ENCODE measurements around the gene PEPD.

The PEPD gene

DNA sequence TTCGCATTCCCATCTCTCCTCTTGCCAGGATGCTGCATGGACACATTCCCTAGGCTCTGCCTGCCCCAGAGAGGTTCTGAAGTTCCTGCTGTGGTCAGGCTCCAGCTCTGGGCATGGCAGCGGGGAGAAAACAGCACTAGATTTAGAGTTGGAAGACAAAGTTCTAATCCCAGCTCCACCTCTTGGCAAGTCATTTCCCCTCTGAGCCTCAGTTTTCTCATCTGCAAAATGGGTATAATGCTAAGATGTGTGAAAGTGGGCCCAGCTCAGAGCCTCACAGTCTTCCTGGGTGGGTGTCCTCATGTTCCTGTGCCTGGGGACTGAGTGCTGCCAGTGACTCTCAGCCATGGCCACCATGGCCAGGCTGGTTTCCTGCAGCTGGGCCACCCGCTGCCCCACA, 9.6 kb downstream of the PEPD start:
- no peak for DNase-seq (ENCODE audit: low read depth in 3 of 3)

DNA sequence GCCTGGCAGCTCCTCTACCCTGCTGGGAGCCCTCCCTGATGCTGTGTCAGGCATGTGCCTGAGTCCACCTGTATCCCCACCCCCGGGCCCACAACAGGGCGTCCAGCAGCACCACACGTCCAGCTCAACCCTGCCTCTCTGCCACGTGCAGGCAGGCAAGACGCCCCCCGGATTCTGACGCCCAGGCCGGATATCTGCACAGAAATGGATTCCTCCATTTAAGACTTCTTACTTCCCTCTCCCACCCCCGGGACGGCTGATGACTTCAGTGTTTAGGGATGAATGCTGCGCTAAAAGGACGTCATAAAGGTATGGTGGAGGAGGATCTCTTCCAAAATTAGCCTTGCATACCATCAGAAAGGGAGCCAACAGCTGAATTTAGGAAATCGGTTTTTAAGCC, 10.2 kb downstream of the PEPD start:
- DNase-seq (ENCODE audit: low read depth in 3 of 3), result no peak

DNA sequence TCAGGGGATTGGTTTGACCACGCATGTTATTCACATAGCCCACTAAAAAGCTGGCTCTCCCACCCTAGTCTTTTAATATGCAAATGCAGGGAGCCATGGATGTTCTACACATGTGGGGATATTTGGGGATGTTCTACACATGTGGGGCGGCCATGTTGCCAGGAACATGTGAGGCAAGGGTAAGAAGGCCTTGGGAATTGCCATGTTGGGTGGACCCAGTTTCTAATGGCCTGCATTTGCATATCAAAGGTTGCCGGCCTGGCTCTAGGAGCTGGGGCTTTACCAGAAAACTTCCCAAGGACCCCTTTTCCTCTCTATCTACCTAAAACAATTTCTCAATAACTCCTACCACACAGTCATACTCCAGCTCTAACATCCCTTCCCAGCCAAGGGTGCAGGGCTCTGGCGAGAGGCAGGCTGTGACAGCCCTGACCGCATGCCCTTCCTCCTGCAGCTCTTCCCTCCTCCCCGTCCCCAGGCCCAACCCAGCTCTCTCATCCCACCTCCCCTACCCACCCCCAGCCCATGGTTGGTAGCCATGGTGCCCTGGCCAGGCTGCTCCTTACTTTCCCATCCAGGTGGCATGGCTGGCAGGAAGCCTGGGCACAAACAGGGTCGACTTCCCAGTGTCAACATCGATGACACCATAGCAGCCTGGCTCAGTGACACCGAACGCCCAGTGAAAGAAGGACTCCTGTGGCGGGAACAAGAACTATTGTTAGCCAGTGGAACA, 11.0 kb downstream of the PEPD start:
- DNase-seq (ENCODE audit: low read depth in 3 of 3), result no peak

DNA sequence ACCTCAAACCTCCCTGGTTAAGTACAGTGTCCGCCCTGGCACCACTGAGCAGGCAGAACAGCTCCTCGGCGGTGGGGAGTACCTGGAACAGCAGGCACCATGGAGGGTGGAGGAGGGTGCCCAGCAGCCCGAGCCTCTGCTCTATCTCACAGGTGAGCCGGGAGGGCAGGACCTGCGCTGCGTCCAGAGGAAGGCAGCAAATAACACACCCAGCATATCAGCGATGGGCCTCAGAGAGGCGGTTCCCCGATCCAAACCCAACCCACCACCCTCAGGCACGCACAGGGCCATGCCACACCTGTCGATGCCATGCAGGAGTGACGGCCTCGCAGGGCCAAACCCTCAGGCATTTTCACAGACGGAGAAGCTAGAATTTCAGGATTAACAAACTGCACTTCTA, 11.8 kb downstream of the PEPD start:
- DNase-seq (ENCODE audit: low read depth in 3 of 3), result no peak

DNA sequence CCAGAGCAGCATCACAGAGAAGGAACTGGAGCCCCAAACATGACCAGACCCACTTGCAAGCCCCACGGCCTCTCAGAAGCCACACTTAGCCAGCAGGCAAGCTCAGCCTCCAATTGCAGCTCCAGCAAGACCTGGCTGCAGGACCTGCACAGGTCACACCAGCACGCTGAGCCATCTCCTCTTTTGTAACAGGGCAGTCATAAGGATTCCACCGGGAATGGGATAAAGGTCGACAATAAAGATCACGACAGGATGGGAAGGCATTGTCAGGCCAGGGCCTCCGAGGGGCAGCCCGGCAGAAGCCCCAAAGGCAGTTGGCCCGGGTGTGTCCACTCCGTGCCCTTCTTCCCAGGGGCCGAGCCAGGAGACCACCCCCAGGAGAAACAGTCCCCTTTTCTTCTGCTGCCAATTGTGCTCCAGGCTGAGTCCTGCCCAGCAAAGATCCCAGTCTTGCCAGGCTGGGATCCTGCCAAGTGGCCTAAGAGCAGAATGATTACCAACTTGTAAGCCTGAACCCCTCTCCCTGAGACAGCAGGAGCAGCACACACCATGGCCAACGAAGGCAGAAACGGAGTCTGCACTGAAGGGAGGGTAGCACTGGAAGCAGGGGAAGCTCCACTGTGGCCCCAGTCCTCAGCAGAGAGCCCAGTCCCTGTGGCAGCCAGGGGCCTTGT, 12.5 kb downstream of the PEPD start:
- no peak for DNase-seq (ENCODE audit: low read depth in 3 of 3)

DNA sequence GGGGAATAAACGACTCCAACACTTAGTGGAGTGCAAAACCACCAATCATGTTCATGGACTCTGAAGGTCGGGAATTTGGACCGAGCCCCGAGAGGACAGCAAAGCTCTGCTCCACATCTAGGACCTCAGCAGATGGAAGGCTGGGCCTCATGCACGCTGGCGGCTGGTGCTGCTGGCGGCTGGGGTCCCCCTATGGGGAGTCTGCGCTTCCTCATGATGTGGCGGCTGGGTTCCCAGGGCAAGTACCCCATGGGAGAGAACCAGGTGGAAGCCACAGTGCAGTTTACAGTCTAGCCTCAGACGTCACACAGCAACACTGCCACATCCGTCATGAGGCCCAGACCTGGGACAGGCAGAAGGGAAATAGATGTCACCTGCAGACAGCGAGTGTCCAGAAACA, 13.2 kb downstream of the PEPD start:
- DNase-seq (ENCODE audit: low read depth in 3 of 3), result no peak

DNA sequence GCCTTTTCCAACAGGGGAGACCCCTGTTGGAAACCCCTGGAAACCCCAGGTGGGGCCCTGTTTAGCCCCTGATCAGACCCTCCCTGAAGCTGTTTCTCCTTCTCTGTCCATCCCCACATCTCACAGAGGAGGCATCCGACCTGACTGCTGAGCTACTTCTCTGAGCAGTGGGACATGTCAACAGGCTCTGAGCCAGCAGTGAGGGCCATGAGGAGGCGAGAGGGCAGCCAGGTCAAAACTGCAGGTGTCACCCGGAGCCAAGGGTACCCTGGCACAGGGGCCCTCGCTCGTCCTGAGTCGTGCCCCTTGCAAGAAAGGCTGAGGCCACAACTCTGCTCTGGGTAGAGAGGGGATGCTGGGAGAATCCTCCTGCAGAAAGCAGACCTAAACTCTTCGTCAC, 13.6 kb downstream of the PEPD start:
- no peak for DNase-seq (ENCODE audit: low read depth in 3 of 3)

DNA sequence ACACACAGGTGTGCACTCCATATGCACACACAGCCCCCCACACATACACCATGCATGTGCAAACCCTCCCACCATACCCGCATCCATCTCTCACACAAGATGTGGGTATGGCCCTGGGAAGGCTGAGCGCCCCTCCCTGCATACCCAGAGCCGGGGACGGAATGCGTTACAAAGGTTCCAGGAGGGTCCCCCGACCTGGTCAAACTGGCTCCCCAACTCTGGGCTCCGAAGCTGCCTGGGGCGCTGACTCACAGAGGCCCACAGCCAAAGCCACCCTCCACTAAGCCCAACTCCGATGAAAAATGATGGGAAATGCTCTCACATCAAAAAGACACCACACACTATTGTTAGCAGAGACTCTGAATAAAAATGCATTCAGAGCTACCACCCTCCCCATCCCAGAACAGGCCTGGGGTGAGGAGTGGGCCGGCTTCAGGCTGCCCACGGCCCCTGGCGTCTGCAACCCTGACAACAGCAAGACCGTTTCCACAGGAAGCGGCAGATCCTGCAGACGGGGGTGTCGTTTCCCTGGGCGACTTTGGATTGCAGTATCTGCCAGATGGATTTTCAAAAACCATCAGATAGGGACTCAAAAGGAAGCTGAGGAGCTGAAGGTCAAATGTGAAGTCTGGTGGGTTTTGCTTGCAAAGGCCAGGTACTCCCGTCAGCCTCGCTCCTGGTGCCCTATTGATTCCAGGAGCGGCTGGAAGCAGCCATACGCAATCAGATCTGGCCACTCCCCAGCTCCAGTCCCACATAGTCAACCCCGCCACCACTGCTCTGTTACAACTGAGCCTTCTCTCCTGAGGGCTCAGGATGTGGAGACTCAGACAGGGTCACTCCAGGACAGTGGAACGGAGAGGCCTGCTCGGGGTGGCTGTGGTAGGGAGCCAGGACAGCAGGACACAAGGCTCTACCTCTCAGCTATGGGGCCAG, 14.3 kb downstream of the PEPD start:
- DNase-seq (ENCODE audit: low read depth in 3 of 3), result no peak

DNA sequence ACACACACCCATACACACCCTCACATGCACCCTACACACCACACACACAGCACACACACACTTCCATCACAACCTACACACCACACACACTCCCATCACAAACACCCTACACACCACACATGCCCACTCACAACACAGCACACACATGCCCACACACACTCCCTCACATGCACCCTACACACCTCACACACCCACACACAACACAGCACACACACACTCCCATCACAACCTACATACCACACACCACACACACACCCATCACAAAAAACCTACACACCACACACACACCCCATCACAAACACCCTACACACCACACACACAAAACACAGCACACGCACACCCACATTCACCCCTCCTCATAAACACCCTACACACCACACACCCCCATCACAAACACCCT, 15.1 kb downstream of the PEPD start:
- DNase-seq (ENCODE audit: low read depth in 3 of 3), result no peak

DNA sequence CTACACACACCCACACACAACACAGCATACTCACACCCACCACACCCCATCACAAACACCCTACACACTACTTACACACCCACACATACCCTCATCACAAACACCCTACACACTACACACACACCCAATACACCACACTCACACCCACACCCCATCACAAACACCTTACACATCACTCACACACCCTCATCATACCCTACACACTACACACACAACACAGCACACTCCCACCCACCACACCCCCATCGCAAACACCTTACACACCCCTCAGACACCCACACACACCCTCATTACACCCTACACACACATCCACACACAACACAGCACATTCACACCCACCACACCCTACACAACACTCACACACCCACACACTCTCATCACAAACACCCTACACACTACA, 15.8 kb downstream of the PEPD start:
- no peak for DNase-seq (ENCODE audit: low read depth in 3 of 3)

DNA sequence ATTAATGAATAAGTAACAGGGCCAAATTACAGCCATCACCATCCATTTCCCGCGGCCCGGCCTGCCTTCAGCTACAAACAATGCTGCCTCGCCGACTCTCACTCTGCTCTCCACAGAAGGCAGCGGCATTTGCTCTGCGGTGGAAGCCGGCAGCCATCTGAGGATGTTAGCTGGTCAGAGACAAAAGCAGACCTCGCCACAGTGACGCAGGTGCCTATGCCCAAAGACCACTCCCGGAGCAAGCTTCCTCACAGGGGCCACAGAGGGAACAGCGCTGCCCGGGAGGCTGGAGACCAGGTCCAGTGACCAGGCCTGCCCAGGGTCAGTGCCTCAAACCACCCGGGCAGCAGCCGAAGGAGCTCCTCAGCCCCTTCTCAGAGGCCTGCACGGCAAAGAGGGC, 16.4 kb downstream of the PEPD start:
- no peak for DNase-seq (ENCODE audit: low read depth in 3 of 3)

DNA sequence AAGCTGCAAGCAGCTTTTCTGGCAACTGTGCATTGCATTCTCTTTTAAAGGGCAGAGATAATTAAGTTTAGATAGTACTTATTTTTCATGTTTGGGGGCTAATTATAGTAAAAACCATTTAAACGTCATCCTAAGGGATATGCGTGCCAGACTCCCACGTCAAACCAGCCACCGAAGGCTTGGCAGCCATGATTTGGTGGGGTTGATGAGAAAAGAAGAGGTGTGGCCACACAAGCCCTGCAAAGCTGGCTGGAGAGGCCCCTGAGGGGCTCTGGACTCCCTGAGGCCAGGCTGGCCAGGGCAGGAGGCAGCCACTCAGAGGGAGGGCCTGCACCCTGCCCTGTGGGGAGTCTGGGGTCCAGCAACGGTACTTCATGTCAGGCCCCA, 17.5 kb downstream of the PEPD start:
- DNase-seq (ENCODE audit: low read depth in 3 of 3), result no peak

DNA sequence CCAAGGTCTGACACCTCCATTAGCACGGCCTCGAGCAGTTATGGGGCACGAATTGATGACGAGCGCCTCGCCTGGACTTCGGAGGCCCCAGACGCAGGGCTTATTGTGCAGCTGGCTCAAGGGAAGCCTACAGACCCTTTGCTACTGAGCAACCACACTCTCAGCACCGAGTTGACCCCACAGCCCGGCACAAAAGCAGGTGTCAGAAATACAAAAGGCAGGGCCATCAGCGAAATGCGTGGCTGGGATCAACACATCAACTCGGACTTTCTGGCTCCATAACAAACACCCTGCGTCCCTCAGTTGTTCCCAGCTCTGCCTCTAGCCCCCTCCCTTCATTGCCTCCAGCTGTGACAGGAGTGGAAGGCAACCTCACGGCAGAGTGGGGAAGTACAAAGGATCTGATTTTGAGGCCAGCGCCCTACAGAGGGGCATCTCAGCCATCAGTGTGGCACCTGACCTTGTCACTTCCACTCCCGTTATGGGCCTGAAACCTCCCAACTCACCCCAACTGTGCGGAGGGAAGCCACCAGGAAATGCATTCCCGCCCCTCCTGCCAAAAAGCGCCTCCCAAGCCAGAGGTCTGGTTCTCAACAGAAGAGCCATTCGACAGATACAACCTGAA, 18.0 kb downstream of the PEPD start:
- DNase-seq (ENCODE audit: low read depth in 3 of 3), result no peak

DNA sequence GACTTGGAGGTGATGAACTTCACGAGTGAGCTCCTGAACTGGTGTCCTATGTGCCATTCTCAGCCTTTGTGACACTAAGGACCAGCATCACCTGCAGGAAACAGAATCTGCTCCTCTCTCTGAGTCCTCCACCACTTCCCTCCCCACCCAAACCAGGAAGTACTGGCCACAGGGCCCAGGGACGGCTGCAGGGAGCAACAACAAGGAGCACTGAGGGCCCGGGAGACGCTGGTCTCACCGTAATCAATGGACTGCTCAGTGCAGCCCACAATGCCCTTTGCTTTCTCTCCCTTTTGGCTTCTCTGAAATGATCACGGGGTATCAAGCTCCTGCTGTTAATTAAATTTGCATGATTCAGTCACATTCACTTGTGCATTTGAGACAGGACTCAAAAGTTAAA, 18.6 kb downstream of the PEPD start:
- DNase-seq (ENCODE audit: low read depth in 3 of 3), result no peak

DNA sequence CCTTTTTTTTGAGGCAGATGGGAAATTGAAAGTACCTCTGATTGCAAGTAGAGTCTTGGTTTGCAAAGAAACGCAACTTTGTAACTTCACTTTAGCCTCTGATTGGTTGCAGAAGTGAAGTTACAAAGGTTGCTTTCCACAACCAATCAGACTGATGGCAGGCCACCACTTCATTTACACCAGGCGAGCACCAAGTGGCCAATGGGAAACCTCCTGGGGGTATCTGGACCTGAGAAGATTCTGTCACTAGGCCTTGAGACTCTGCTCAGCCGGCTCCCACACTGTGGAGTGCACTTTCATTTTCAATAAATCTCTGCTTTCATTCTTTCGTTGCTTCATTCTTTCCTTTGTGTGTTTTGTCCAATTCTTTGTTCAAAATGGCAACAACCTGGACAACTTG, 19.1 kb downstream of the PEPD start:
- DNase-seq (ENCODE audit: low read depth in 3 of 3), result no peak

DNA sequence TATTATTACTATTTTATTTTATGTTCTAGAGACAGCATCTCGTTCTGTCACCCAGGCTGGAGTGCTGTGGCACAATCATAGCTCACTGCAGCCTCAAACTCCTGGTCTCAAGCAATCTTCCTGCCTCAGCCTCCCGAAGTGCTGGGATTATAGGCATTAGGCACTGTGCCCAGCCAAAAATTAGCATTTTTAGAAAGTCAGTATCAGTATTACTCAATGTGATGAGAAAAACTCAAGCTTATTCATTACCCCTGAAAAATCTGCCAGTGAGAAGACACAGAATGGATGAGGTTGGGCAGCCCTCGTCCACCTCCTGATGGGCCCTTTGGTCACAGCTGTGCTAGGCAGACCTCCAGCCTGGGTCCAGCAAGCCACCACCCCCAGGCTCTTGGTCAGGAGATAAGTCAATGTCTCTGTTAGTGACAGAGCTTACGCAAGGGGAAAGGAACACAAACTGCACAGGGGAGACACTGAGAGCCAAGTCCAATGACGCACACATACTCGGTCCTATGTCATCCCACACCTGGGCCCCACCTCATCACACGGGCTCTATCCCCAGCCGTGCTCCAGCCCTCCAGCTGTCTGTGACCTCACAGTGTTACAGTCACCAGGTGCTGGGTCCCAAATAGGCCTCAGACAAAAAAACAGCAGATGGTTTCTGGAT, 19.8 kb downstream of the PEPD start:
- no peak for DNase-seq (ENCODE audit: low read depth in 3 of 3)

DNA sequence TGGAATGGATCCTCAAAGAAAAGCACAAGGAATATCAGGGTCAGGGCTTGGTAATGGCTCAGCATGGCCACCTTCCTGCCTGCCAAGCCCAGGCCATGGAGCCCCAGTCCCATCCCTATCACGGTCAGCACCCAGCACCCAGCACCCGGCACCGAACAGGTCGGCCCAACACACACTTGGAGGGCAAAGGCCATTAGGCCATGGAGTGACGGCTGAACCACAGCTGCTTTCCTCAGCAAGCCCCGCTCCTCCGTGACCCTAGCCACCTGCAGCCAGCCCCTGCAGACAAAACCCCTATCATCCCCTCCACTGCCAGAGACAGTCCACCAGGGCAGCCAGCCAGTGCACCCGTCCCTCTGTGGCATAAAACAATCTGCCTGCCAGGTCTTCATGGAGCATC, 20.6 kb downstream of the PEPD start:
- no peak for DNase-seq (ENCODE audit: low read depth in 3 of 3)

DNA sequence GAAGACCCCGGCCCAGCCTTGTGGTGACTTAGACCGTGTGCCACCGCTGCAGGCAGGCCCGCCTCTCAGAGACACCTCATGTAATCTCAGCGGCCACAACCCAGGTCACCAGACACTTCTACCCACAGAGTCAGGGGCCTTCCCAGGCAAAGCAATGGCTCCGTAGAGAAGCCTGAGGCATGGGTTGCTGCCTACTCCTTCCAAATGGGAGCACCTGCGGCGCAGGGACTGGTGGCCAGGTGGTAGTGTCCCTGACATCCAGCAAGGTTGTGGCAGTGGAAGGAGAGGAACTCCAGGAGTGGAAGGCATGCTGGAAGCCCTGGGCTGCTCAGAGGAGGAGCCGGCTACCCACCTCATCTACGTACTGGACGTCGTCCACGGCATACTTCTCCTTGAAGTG, 21.0 kb downstream of the PEPD start:
- no peak for DNase-seq (ENCODE audit: low read depth in 3 of 3)

DNA sequence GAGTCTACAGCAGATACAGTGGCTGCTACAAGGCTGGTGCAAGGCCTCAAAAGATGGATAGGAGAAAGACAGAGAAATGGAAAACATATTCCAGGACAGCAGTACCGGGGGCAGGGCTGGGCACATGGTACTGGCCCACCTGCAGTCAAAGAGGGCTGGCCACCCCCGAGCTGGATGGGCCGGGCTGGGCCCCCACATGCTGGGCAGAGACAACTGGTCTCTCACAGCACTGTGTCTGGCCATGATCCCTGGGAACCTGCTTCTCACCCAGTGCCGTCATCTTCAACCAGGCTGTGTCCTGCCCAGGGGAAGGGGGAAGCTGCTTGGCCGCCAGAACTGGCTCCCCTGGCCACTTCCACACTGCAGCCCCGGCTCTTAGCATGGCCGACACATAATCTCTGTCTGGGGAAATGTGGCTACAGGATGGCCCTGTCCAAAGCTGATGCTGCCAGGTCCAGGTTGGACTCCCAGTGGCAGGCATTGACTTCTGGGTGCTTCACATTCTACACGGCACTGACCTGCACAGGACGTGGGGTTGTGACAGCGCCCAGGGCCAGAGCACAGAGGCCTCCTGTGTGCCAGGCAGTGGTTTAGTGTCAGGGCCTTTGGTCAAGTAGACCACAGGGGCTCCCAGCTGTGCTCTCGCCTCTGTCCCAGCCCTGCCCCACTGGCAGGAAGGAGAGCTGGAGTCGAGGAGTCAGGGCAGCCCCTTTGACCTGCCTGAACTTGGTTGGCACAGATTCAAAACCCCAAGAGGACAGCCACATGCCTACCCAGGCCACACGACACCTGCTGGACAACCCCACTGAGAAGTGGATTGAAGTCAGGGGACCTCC, 21.7 kb downstream of the PEPD start:
- no peak for DNase-seq (ENCODE audit: low read depth in 3 of 3)

DNA sequence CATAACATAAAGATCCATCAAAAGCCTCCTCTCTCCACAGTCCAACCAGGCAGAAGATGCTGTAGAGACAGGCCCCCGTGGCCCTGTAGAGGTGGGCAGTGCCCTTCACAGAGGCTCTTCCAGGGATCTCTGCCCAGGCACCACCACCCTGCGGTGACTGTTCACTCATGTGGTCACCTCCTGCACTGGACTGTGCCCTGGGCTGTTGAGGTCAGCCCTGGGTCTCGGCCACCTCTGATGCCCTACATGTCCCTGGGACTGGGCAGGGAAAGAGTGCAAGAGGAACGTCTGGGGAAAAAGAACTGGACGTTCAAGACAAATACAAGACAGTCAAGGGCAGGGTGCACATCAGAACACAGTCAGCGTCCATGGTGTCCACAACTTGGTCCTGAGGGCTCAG, 22.3 kb downstream of the PEPD start:
- DNase-seq (ENCODE audit: low read depth in 3 of 3), result no peak
